Uterus (tissue), 2 donors: ENCODE data around the gene SLC44A5.

Source experiments
- POLR2A ChIP-seq, 2 donors: fragments of 450-650 bp; IDR thresholded peaks; one replicate each; pipeline ENCODE4 v1.6.1; 2016; ENCODE audit warnings: antibody characterized with exemption in 2 of 2, mild to moderate bottlenecking in 1 of 2, moderate library complexity in 1 of 2
- TF ChIP-seq, protein P1 (sequence below), 4 experiments: fragments of 200-600 bp in 2 of 4; fragments of 450-650 bp in 2 of 4; sonication (generic) in 2 of 4; IDR thresholded peaks; one replicate each; pipeline ENCODE4 v1.5.1; 2016 to 2019; ENCODE audit warnings: antibody characterized with exemption in 4 of 4, mild to moderate bottlenecking in 2 of 4, moderate library complexity in 1 of 4

DNA sequence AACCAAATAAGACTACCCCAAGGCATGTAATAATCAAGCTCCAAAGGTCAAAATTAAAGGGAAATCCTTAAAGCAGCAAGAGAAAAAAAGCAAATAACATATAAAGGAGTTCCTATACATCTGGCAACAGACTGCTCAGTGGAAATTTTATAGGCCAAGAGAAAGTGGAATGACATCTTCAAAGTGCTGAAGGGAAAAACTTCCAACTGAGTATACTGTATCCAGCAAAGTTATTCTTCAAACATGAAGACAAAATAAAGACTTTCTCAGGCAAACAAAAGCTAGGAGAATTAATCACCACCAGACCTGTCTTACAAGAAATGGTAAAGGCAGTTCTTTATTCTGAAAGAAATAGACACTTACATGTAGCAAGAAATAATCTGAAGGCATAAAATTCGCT, 45.0 kb upstream of the SLC44A5 start:
- no peak for TF ChIP-seq POLR2A (IDR thresholded peaks at IDR 0.05)
- TF ChIP-seq, protein P1, sequence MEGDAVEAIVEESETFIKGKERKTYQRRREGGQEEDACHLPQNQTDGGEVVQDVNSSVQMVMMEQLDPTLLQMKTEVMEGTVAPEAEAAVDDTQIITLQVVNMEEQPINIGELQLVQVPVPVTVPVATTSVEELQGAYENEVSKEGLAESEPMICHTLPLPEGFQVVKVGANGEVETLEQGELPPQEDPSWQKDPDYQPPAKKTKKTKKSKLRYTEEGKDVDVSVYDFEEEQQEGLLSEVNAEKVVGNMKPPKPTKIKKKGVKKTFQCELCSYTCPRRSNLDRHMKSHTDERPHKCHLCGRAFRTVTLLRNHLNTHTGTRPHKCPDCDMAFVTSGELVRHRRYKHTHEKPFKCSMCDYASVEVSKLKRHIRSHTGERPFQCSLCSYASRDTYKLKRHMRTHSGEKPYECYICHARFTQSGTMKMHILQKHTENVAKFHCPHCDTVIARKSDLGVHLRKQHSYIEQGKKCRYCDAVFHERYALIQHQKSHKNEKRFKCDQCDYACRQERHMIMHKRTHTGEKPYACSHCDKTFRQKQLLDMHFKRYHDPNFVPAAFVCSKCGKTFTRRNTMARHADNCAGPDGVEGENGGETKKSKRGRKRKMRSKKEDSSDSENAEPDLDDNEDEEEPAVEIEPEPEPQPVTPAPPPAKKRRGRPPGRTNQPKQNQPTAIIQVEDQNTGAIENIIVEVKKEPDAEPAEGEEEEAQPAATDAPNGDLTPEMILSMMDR (IDR thresholded peaks at IDR 0.05), result no peak
